H1 (cell line): ENCODE results near the gene GEN1. TPM values are rescaled to one million over a fixed set of nuclear protein-coding genes. Genes with fewer than 3 reads are reported as not detected.

Experiments
- CTCF ChIA-PET: fragments of 300-600 bp; sonication (Branson Sonifier 250); formaldehyde crosslinking; loops from one replicate; lab custom pipeline; 2021; ENCODE audit not compliant: partially characterized antibody; lab: Charles Lee
- POLR2A ChIA-PET: fragments of 300-600 bp; sonication (Branson Sonifier 250); formaldehyde crosslinking; loops from one replicate; lab custom pipeline; 2021; ENCODE audit warnings: inconsistent platforms; ENCODE audit not compliant: partially characterized antibody; lab: Charles Lee
- DNase-seq, 2 experiments: peaks; one replicate each; pipeline versions ENCODE4 v3.0.0 to v3.0.0-alpha.2; 2010 to 2022; ENCODE audit warnings: low spot score in 2 of 2, low read depth in 1 of 2, mixed read lengths in 1 of 2
- FAIRE-seq: peaks from 2 replicates; lab custom pipeline; 2011; peaks lifted over from hg19 to GRCh38; lab: Jason Lieb, UNC
- H2AFZ ChIP-seq: 2 replicates; pipeline ENCODE4 v1.8.1; 2012; ENCODE audit warnings: low read length, inconsistent platforms
- H2AK5ac ChIP-seq: 2 replicates; pipeline ENCODE4 v1.6.1; 2013; ENCODE audit warnings: low read depth, low read length
- H2BK120ac ChIP-seq: replicated peaks from 2 replicates; pipeline ENCODE3; 2013; ENCODE audit warnings: low read depth, low read length, inconsistent platforms
- H2BK12ac ChIP-seq: 2 replicates; pipeline ENCODE4 v1.6.1; 2013; ENCODE audit warnings: low read depth, low read length
- H2BK15ac ChIP-seq: 2 replicates; pipeline ENCODE4 v1.6.1; 2013; ENCODE audit warnings: low read length
- H2BK20ac ChIP-seq: 2 replicates; pipeline ENCODE4 v1.6.1; 2013; ENCODE audit warnings: low read length
- H2BK5ac ChIP-seq: 2 replicates; pipeline ENCODE4 v1.6.1; 2013; ENCODE audit warnings: low read depth, low read length
- H3K14ac ChIP-seq: 2 replicates; pipeline ENCODE4 v1.6.1; 2013; ENCODE audit warnings: inconsistent platforms; ENCODE audit not compliant: insufficient read length
- H3K18ac ChIP-seq: 2 replicates; pipeline ENCODE4 v1.6.1; 2013; ENCODE audit warnings: low read length; ENCODE audit errors: extremely low read depth
- H3K23ac ChIP-seq: 2 replicates; pipeline ENCODE4 v1.6.1; 2013; ENCODE audit warnings: inconsistent platforms; ENCODE audit not compliant: insufficient read length
- H3K23me2 ChIP-seq: 2 replicates; pipeline ENCODE4 v1.6.1; 2013; ENCODE audit warnings: low read depth, low read length
- H3K27ac ChIP-seq: 2 replicates; pipeline ENCODE4 v1.6.1; 2011; ENCODE audit warnings: low read depth, low read length, inconsistent platforms
- H3K27me3 ChIP-seq, 4 experiments: replicated peaks in 1 of 4; 1 replicate in 1 of 4; 2 replicates in 3 of 4; pipeline versions ENCODE4 v1.6.1 to v1.8.1; 2011 to 2013; ENCODE audit warnings: low read length in 3 of 4, mild to moderate bottlenecking in 3 of 4, inconsistent platforms in 2 of 4, mixed read lengths in 2 of 4, moderate library complexity in 1 of 4; ENCODE audit not compliant: control insufficient read depth in 3 of 4, insufficient read depth in 3 of 4; ENCODE audit errors: extremely low read depth in 1 of 4
- H3K36me3 ChIP-seq, 4 experiments: 2 replicates each; pipeline versions ENCODE4 v1.6.1 to v1.8.1; 2011 to 2013; ENCODE audit warnings: mild to moderate bottlenecking in 4 of 4, low read length in 3 of 4, moderate library complexity in 2 of 4, control low read depth in 1 of 4, inconsistent platforms in 1 of 4; ENCODE audit not compliant: insufficient read depth in 4 of 4, control insufficient read depth in 2 of 4
- H3K4ac ChIP-seq: replicated peaks from 2 replicates; pipeline ENCODE3; 2013; ENCODE audit warnings: low read length, low read depth, mixed read lengths, inconsistent platforms; ENCODE audit not compliant: insufficient read length
- H3K4me1 ChIP-seq, 4 experiments: replicated peaks in 1 of 4; 1 replicate in 1 of 4; 2 replicates in 3 of 4; pipeline versions ENCODE4 v1.6.1 to v1.8.1; 2011 to 2013; ENCODE audit warnings: low read length in 3 of 4, inconsistent platforms in 2 of 4, mixed read lengths in 1 of 4; ENCODE audit not compliant: insufficient read depth in 4 of 4, control insufficient read depth in 3 of 4
- H3K4me2 ChIP-seq, 2 experiments: 2 replicates each; pipeline versions ENCODE4 v1.6.1 to v1.8.1; 2011 to 2013; ENCODE audit warnings: low read depth in 2 of 2, low read length in 2 of 2, control low read depth in 1 of 2, inconsistent platforms in 1 of 2, mild to moderate bottlenecking in 1 of 2; ENCODE audit not compliant: insufficient read depth in 1 of 2
- H3K4me3 ChIP-seq, 4 experiments: fragments of 200-600, 300-600 bp in 1 of 4; sonication (generic), shearing (Covaris generic), sonication (Bioruptor Twin) in 1 of 4; 2 replicates each; pipeline versions ENCODE4 v1.5.1 to v1.8.1; 2011 to 2016; ENCODE audit warnings: low read length in 4 of 4, low read depth in 3 of 4, control low read depth in 2 of 4, inconsistent platforms in 2 of 4, mild to moderate bottlenecking in 2 of 4, mixed read lengths in 1 of 4, moderate library complexity in 1 of 4; ENCODE audit not compliant: insufficient read depth in 2 of 4; ENCODE audit errors: extremely low read depth in 1 of 4
- H3K56ac ChIP-seq: replicated peaks from 2 replicates; pipeline ENCODE3; 2013; ENCODE audit warnings: low read depth, mild to moderate bottlenecking, mixed read lengths, low read length, inconsistent platforms; ENCODE audit not compliant: insufficient read length
- H3K79me1 ChIP-seq: 2 replicates; pipeline ENCODE4 v1.6.1; 2013; ENCODE audit warnings: low read depth, low read length, control low read depth
- H3K79me2 ChIP-seq, 2 experiments: 2 replicates each; pipeline versions ENCODE4 v1.6.1 to v1.8.1; 2012 to 2013; ENCODE audit warnings: low read length in 2 of 2, mild to moderate bottlenecking in 2 of 2, inconsistent platforms in 1 of 2; ENCODE audit not compliant: insufficient read depth in 2 of 2, control insufficient read depth in 1 of 2
- H3K9ac ChIP-seq, 4 experiments: replicated peaks in 1 of 4; 1 replicate in 1 of 4; 2 replicates in 3 of 4; pipeline versions ENCODE4 v1.6.1 to v1.8.1; 2011 to 2013; ENCODE audit warnings: low read depth in 3 of 4, low read length in 3 of 4, control low read depth in 2 of 4, mild to moderate bottlenecking in 2 of 4, moderate library complexity in 2 of 4, inconsistent platforms in 1 of 4; ENCODE audit errors: extremely low read depth in 1 of 4
- H3K9me3 ChIP-seq, 2 experiments: 2 replicates each; pipeline versions ENCODE4 v1.6.1 to v1.8.1; 2012 to 2013; ENCODE audit warnings: mild to moderate bottlenecking in 2 of 2, moderate library complexity in 2 of 2, control low read depth in 1 of 2, inconsistent platforms in 1 of 2, low read depth in 1 of 2, low read length in 1 of 2, mixed read lengths in 1 of 2; ENCODE audit not compliant: insufficient read depth in 2 of 2
- H4K20me1 ChIP-seq, 2 experiments: replicated peaks in 1 of 2; 2 replicates each; pipeline versions ENCODE3 to v1.8.1; 2011 to 2013; ENCODE audit warnings: inconsistent platforms in 2 of 2, low read length in 2 of 2, mild to moderate bottlenecking in 1 of 2; ENCODE audit not compliant: insufficient read depth in 2 of 2, control insufficient read depth in 1 of 2
- H4K5ac ChIP-seq: 2 replicates; pipeline ENCODE4 v1.6.1; 2013; ENCODE audit warnings: low read length, low read depth, mixed read lengths, inconsistent platforms; ENCODE audit not compliant: insufficient read length
- H4K8ac ChIP-seq: 2 replicates; pipeline ENCODE4 v1.8.0; 2013; ENCODE audit warnings: mild to moderate bottlenecking, moderate library complexity, low read length, inconsistent platforms; ENCODE audit not compliant: insufficient read depth; ENCODE audit errors: extremely low read depth
- H4K91ac ChIP-seq: replicated peaks from 2 replicates; pipeline ENCODE3; 2013; ENCODE audit warnings: low read length, mixed read lengths, inconsistent platforms; ENCODE audit not compliant: insufficient read length
- CBX5 ChIP-seq: fragments of 300-800, 300-1000 bp; sonication (generic); IDR thresholded peaks from 2 replicates; pipeline ENCODE4 v1.7.1; 2016; ENCODE audit warnings: antibody characterized with exemption, low read length, low read depth
- CBX8 ChIP-seq: fragments of 300-800, 300-1000 bp; sonication (generic); IDR thresholded peaks from 2 replicates; pipeline ENCODE4 v1.7.1; 2016; ENCODE audit warnings: low read depth, low read length, borderline replicate concordance
- CTCF ChIP-seq, 3 experiments: IDR thresholded peaks; 1 replicate in 2 of 3; 2 replicates in 1 of 3; pipeline versions ENCODE4 v1.5.1 to v1.6.1; 2011; ENCODE audit warnings: low read length in 3 of 3, mild to moderate bottlenecking in 3 of 3, inconsistent platforms in 2 of 3, low read depth in 1 of 3, moderate library complexity in 1 of 3; ENCODE audit not compliant: insufficient read depth in 1 of 3; ENCODE audit errors: control extremely low read depth in 1 of 3
- E2F6 ChIP-seq: IDR thresholded peaks from 2 replicates; pipeline ENCODE4 v1.6.1; 2012; ENCODE audit warnings: inconsistent platforms
- EZH2 ChIP-seq: fragments of 200-600 bp; sonication (generic); IDR thresholded peaks from 2 replicates; pipeline ENCODE4 v1.7.1; 2012; ENCODE audit warnings: low read depth, mild to moderate bottlenecking, moderate library complexity, low read length, inconsistent platforms; ENCODE audit not compliant: severe bottlenecking
- GABPA ChIP-seq: IDR thresholded peaks from 2 replicates; pipeline ENCODE4 v1.6.1; 2011; ENCODE audit warnings: mild to moderate bottlenecking, low read length, moderate library complexity, borderline replicate concordance; ENCODE audit not compliant: insufficient read depth
- HDAC2 ChIP-seq, 2 experiments: fragments of 300-600 bp in 1 of 2; sonication (generic) in 1 of 2; IDR thresholded peaks; 2 replicates each; pipeline ENCODE4 v1.6.1; 2011 to 2012; ENCODE audit warnings: low read depth in 2 of 2, low read length in 2 of 2, mild to moderate bottlenecking in 2 of 2, moderate library complexity in 2 of 2, borderline replicate concordance in 1 of 2, inconsistent platforms in 1 of 2
- JUND ChIP-seq: IDR thresholded peaks from 2 replicates; pipeline ENCODE4 v1.6.1; 2011; ENCODE audit warnings: mild to moderate bottlenecking, improper control_type of control experiment, low read length
- PHF8 ChIP-seq: fragments of 200-600 bp; sonication (generic); conservative IDR thresholded peaks from 2 replicates; pipeline ENCODE4 v1.7.1; 2012; ENCODE audit warnings: low read depth, mild to moderate bottlenecking, inconsistent platforms, low read length, moderate library complexity
- SP1 ChIP-seq: IDR thresholded peaks from 2 replicates; pipeline ENCODE4 v1.6.1; 2011; ENCODE audit warnings: low read depth, low read length
- TAF7 ChIP-seq: optimal IDR thresholded peaks from 2 replicates; pipeline ENCODE3; 2011; ENCODE audit warnings: low read depth, mild to moderate bottlenecking, inconsistent platforms, low read length, moderate library complexity, borderline replicate concordance
- WGBS, 2 experiments: shearing (Covaris generic) in 1 of 2; methylation state at CpG; one replicate each; pipeline versions ENCODE4 v1.1.6 to v1.1.7; 2013 to 2015; ENCODE audit warnings: low lambda C conversion rate in 2 of 2, mixed read lengths in 2 of 2, inconsistent platforms in 1 of 2, low coverage in 1 of 2, missing lambda C conversion rate in 1 of 2; ENCODE audit not compliant: insufficient replicate concordance in 2 of 2, insufficient coverage in 1 of 2, insufficient read length in 1 of 2; ENCODE audit errors: extremely low coverage in 1 of 2, missing lambda C conversion rate in 1 of 2; 5-methylcytosine and 5-hydroxymethylcytosine counted together
- polyA plus RNA-seq, 7 experiments: library from polyadenylated mRNA; depleted of rRNA in 3 of 7; stranded (reverse) in 5 of 7; unstranded in 2 of 7; fragments of >200 nt in 5 of 7; fragments of 200-250 nt in 2 of 7; gene quantifications; 1 replicate in 5 of 7; 2 replicates in 1 of 7; 4 replicates in 1 of 7; pipeline versions ENCODE4 v1.2.1 to v1.2.3, GENCODE V29; 2011 to 2013; ENCODE audit warnings: missing spikeins in 2 of 7, mixed read lengths in 2 of 7
- total RNA-seq: library from RNA; stranded (reverse); fragmentation: NEBNext Ultra II Directional; extraction: Animal tissue kit (Norgen Biotek cat#: 25700); gene quantifications from 2 replicates; pipeline ENCODE4 v1.2.1, GENCODE V29; 2021

The GEN1 gene
- total and polyA plus RNA-seq, 2 of the 8 experiments (the other 6 are each of a cell fraction or from before 2014, with no cell fraction given) = 6.9 to 19.2 TPM

DNA sequence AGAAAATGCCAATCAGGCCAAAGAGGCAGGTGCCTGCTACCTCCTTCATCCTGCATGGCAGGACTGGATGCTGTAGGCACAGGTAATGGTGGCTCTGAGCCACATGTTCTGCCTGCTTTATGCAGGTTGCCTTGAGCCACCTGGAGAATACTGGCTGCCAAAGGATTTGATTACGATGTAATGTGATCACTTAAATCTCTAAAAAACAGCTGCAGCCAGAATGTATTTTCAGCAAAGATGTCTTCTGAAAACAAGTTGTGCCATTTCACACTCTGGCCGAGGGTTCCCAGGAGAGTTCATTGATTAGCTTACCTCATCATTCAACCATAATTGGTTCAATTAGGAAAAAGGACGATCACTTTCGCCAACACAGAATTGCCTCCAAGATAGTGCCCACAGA is 44.4 kb downstream of the GEN1 start:
- no peaks in the 10 kb centered on the region for H3K4me1 ChIP-seq
- TF ChIP-seq PHF8 (no peak), CBX5 (no peak), CBX8 (no peak), SP1 (no peak), JUND (no peak), HDAC2 (IDR thresholded peaks at IDR 0.05; ENCODE audit: borderline replicate concordance in 1 of 2, low read depth in 2 of 2, low read length in 2 of 2) (no peak), E2F6 (no peak), CTCF (IDR thresholded peaks at IDR 0.05; ENCODE audit: control extremely low read depth in 1 of 3, insufficient read depth in 1 of 3, low read depth in 1 of 3, low read length in 3 of 3) (no peak), EZH2 (no peak), GABPA (no peak), TAF7 (no peak)

More for the DNA sequence above, 44.4 kb downstream of the GEN1 start:
- H2BK12ac ChIP-seq = no peak overlapping the region
- H4K5ac ChIP-seq = no peak overlapping the region
- H3K56ac ChIP-seq = no peak overlapping the region
- no peaks in the 10 kb centered on the region for H3K27me3 ChIP-seq
- WGBS, 2 experiments = 83% methylated on average over 4 of the region's 4 CpGs; no CpG with 5 or more reads in 1 of the 2 experiments
- CTCF ChIA-PET = no interaction called here
- no peak overlapping the region for H2BK5ac ChIP-seq
- no peak overlapping the region for H2AK5ac ChIP-seq
- POLR2A ChIA-PET = no interaction called here
- no peaks in the 10 kb centered on the region for H3K9me3 ChIP-seq
- no peak overlapping the region for H3K4me3 ChIP-seq
- no peak overlapping the region for H3K23ac ChIP-seq
- no peak overlapping the region for H2BK20ac ChIP-seq
- no peak overlapping the region for H2BK15ac ChIP-seq
- H3K4me2 ChIP-seq = no peak overlapping the region
- no peak for DNase-seq
- H3K27ac ChIP-seq = no peak overlapping the region
- H3K79me2 ChIP-seq = no peaks in the 10 kb centered on the region
- no peak overlapping the region for H4K8ac ChIP-seq
- H2BK120ac ChIP-seq = no peak overlapping the region
- H4K91ac ChIP-seq = no peak overlapping the region
- H3K9ac ChIP-seq = no peak overlapping the region
- H3K4ac ChIP-seq = no peak overlapping the region
- no peak overlapping the region for H2AFZ ChIP-seq
- no peak overlapping the region for H3K14ac ChIP-seq
- FAIRE-seq = no peak
- H3K79me1 ChIP-seq = no peaks in the 10 kb centered on the region
- H3K23me2 ChIP-seq = no peaks in the 10 kb centered on the region
- H4K20me1 ChIP-seq = no peaks in the 10 kb centered on the region
- H3K18ac ChIP-seq = no peak overlapping the region
- no peaks in the 10 kb centered on the region for H3K36me3 ChIP-seq
